GM19372 (cell line): Measurements from ENCODE around the gene CDH15.
"Not testable (repeated sequence)": the region's sequence is repeated elsewhere in the genome, so short reads cannot be mapped to it uniquely, and the experiment has no call there.

Experiments used
- ATAC-seq: cut with Tn5 transposase; IDR thresholded peaks from one replicate; pipeline ENCODE4 v1.9.1; 2021; ENCODE audit warnings: mild to moderate bottlenecking, low read depth, moderate library complexity; ENCODE audit not compliant: unreplicated experiment

The CDH15 gene

GRCh38 chr16:89217388-89218191 is 46.0 kb downstream of the CDH15 start, which contains the start of gene ZNF778:
Gene ZNF778, plus strand, starts transcription at chr16:89217703. Its CDS starts 3,425 bp downstream, at chr16:89221128.
- ATAC-seq: peak; percentile 94

- ATAC-seq: no peak
Measured at GRCh38 chr16:89219365-89219764, 47.8 kb downstream of the CDH15 start.

DNA sequence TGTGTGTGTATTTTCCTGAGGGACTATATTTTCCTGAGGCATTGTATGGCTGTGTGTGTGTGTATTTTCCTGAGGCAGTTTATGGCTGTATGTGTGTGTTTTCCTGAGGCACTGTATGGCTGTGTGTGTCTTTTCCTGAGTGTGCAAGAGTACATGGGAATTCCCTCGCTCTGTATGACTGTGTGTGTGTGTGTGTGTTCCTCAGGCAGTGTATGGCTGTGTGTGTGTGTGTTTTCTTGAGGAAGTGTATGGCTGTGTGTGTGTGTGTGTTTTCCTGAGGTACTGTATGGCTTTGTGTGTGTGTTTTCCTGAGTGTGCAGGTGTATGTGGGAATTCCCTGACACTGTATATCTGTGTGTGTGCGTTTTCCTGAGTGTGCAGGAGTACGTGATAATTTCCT is 50.1 kb downstream of the CDH15 start:
- ATAC-seq: no peak

- ATAC-seq: no peak
Measured at GRCh38 chr16:89222931-89223330, 51.4 kb downstream of the CDH15 start.

GRCh38 chr16:89224665-89225064 is 53.1 kb downstream of the CDH15 start:
- no peak for ATAC-seq

- ATAC-seq: no peak
Measured at GRCh38 chr16:89230255-89230654, 58.7 kb downstream of the CDH15 start.

DNA sequence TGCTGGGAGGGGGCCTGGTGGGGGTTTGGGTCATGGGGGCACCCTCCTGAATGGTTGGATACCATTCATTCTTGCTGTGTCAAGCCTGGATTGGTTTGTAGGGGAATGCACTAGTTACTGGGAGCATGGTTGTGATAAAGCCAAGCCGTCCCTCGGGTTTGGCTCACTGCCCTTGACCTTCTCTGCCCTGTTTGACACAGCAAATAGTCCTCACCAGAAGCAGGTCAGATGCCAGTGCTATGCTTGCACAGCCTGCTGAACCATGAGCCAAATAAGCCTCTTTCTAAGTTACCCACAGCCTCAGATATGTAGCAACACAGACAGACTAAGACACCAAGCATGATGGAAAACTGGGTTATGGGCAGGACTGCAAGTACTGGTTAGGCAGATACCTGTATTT is 60.6 kb downstream of the CDH15 start:
- ATAC-seq: no peak

DNA sequence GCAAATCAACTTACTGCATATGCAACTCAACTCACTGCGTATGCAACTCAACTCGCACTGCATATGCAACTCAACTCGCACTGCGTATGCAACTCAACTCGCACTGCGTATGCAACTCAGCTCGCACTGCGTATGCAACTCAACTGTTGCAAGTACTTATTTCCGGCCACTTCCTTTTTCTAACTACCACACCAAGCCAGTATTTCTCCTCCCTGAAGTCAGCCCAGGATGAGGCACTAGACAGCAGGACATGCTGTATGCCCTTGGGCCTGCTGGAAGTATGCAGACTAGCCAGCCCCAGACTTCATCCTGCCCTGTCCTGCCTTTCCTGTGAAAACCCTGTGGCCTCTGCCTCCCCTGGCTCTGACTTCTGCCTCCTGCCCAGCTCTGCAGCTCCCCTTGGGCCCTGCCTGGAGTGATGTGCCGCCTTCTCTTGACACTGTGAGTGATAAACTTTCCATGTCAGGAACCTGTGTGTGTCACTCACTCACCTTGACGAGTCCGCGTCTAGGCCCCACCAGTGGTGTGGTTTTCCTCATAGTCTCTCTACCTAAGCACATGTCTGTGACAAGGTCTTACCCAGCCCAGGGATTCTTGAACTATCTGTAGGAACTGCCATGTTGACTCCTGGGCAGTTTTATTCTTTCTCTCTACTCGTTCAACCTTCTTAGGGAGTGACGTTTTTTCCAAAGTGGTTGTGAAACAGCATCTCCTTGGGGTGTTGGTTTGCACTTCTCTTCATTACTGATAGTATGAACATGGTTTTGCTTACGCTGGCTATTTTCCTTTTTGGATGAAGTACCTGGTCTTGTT is 62.3 kb downstream of the CDH15 start:
- no peak for ATAC-seq

DNA sequence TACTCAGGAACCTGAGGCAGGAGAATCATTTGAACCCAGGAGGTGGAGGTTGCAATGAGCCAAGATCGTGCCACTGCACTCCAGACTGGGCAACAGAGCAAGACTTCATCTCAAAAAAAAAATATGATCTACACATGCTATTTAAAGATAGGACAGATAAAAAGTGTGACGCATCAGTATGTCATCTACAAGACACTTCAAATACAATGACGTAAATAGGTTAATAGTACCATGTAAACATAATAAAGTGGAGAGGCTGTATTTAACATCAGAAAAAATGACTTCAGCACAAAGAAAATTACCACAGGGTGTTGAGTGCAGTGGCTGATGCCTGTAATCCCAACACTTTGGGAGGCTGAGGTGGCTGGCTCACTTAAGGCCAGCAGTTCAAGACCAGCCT is 66.2 kb downstream of the CDH15 start:
- no peak for ATAC-seq

DNA sequence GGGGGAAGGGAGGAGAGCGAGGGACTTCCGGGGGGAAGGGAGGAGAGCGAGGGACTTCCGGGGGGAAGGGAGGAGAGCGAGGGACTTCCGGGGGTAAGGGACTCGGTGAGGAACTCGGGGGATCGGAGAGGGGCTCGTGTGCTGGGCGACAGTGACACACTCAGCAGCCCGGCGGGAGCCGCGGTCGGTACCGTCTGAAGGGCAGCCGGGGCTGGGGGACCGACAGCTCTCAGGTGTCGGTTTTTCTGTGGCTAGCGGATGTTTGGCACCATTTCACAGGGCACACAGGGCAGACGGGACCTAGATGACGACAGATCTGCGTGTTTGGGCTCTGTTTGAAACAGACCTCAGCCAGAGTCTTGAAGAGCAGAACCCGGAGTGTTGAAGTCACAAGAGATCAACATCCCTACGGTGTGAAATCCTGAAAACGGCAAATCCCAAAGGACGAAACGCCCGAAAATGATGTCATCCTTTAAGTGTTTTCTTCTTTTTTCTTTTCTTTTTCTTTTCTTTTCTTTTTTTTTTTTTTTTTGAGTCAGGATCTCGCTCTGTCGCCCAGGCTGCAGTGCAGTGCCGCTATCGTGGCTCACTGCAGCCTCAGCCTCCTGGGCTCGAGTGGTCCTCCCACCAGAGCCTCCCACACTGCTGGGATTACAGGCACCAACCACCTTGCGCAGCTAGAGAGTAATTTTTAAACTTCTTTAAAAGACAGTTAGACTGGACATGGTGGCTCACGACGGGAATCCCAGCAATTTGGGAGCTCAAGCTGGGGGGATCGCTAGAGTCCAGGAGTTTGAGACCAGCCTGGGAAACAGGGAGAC is 69.8 kb downstream of the CDH15 start:
- ATAC-seq: peak; percentile 71

GRCh38 chr16:89242795-89243200 is 71.2 kb downstream of the CDH15 start:
- ATAC-seq: no peak

GRCh38 chr16:89243664-89244063 is 72.1 kb downstream of the CDH15 start:
- no peak for ATAC-seq

DNA sequence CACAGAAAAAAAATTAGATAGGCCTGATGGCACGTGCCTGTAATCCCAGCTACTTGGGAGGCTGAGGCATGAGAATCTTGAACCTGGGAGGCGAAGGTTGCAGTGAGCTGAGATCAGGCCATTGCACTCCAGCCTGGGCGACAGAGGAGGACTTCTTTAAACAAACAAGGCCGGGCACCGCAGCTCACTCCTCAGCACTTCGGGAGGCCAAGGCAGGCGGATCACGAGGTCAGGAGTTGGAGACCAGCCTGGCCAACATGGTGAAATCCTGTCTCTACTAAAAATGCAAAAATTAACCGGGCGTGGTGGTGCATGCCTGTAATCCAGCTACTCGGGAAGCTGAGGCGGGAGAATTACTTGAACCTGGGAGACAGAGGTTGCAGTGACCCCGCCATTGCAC is 72.7 kb downstream of the CDH15 start:
- ATAC-seq: not testable (repeated sequence)

- no peak for ATAC-seq
Measured at GRCh38 chr16:89244754-89245153, 73.2 kb downstream of the CDH15 start.
